Skeletal muscle tissue (tissue), 4 donors: Measurements from ENCODE around the gene SBF2. TPM values are rescaled to one million over a fixed set of nuclear protein-coding genes. Genes with fewer than 3 reads are reported as not detected.

Experiments used
- H3K27ac ChIP-seq: one replicate; pipeline ENCODE4 v1.7.0; 2013; ENCODE audit warnings: mild to moderate bottlenecking, low read depth, low read length, inconsistent platforms
- H3K27me3 ChIP-seq, 3 donors: one replicate each; pipeline ENCODE4 v1.7.0; 2013; ENCODE audit warnings: low read length in 3 of 3; ENCODE audit not compliant: control insufficient read depth in 3 of 3, insufficient read depth in 3 of 3
- H3K36me3 ChIP-seq, 3 donors: one replicate each; pipeline ENCODE4 v1.7.0; 2013; ENCODE audit warnings: low read length in 3 of 3; ENCODE audit not compliant: control insufficient read depth in 3 of 3, insufficient read depth in 3 of 3
- H3K4me1 ChIP-seq, 3 donors: one replicate each; pipeline ENCODE4 v1.7.0; 2013; ENCODE audit warnings: low read length in 3 of 3, mild to moderate bottlenecking in 3 of 3; ENCODE audit not compliant: control insufficient read depth in 3 of 3, insufficient read depth in 3 of 3
- H3K4me3 ChIP-seq, 3 donors: one replicate each; pipeline ENCODE4 v1.7.0; 2013; ENCODE audit warnings: low read length in 3 of 3
- H3K9ac ChIP-seq, 3 donors: one replicate each; pipeline ENCODE4 v1.7.0; 2013; ENCODE audit warnings: low read length in 3 of 3, mild to moderate bottlenecking in 3 of 3, moderate library complexity in 2 of 3, low read depth in 1 of 3
- H3K9me3 ChIP-seq, 3 donors: one replicate each; pipeline ENCODE4 v1.7.0; 2013; ENCODE audit warnings: low read length in 3 of 3; ENCODE audit not compliant: control insufficient read depth in 3 of 3
- total RNA-seq: library from RNA; depleted of rRNA; stranded (reverse); fragments of >200 nt; gene quantifications from one replicate; pipeline ENCODE4 v1.2.3, GENCODE V29; 2014
- donor health status: Osteomylitis.

Gene SBF2
- total RNA-seq, 1 donor from 2014 or later = 34.4 TPM

- Histone ChIP-seq H3K4me1 (peaks cover 12 to 15% (median 14%) of the 10 kb centered on the region in 3 donors), H3K4me3 (no peak overlapping the region), H3K9me3 (no peaks in the 10 kb centered on the region), H3K9ac (no peak overlapping the region), H3K36me3 (no peaks in the 10 kb centered on the region), H3K27me3 (no peaks in the 10 kb centered on the region), H3K27ac (peak overlapping the region; percentile 42)
Observed at GRCh38 chr11:10326012-10326964, 32.3 kb upstream of the SBF2 start.

GRCh38 chr11:10325277-10326011 lies 31.4 kb upstream of the SBF2 start:
- Histone ChIP-seq H3K4me1 (peaks cover 12 to 15% (median 14%) of the 10 kb centered on the region in 3 donors), H3K9ac (no peak overlapping the region), H3K9me3 (no peaks in the 10 kb centered on the region), H3K36me3 (no peaks in the 10 kb centered on the region), H3K27me3 (no peaks in the 10 kb centered on the region), H3K27ac (peak overlapping the region; percentile 23), H3K4me3 (no peak overlapping the region)

GRCh38 chr11:10324474-10324873 lies 30.5 kb upstream of the SBF2 start:
- no peak overlapping the region for H3K27ac ChIP-seq
- H3K9me3 ChIP-seq = no peaks in the 10 kb centered on the region
- H3K27me3 ChIP-seq = no peaks in the 10 kb centered on the region
- no peaks in the 10 kb centered on the region for H3K36me3 ChIP-seq
- H3K4me3 ChIP-seq = no peak overlapping the region
- peaks cover 12 to 15% (median 14%) of the 10 kb centered on the region in 3 donors for H3K4me1 ChIP-seq
- no peak overlapping the region for H3K9ac ChIP-seq

GRCh38 chr11:10323793-10324170 lies 29.8 kb upstream of the SBF2 start:
- Histone ChIP-seq H3K27me3 (no peaks in the 10 kb centered on the region), H3K4me3 (no peak overlapping the region), H3K9ac (no peak overlapping the region), H3K9me3 (no peaks in the 10 kb centered on the region), H3K27ac (no peak overlapping the region), H3K4me1 (peaks cover 12 to 15% (median 13%) of the 10 kb centered on the region in 3 donors), H3K36me3 (no peaks in the 10 kb centered on the region)

- Histone ChIP-seq H3K4me1 (peaks cover 7 to 20% (median 17%) of the 10 kb centered on the region in 3 donors), H3K27me3 (no peaks in the 10 kb centered on the region), H3K9me3 (no peaks in the 10 kb centered on the region), H3K9ac (no peak overlapping the region), H3K4me3 (peak overlapping the region in 1 of 3 donors; percentile 35), H3K27ac (peak overlapping the region; percentile 3), H3K36me3 (no peaks in the 10 kb centered on the region)
Observed at GRCh38 chr11:10322830-10323792, 29.1 kb upstream of the SBF2 start.

GRCh38 chr11:10322401-10322800 lies 28.4 kb upstream of the SBF2 start:
- peaks cover 5 to 27% (median 24%) of the 10 kb centered on the region in 3 donors for H3K4me1 ChIP-seq
- H3K4me3 ChIP-seq = no peak overlapping the region
- peak overlapping the region; percentile 3 for H3K27ac ChIP-seq
- no peak overlapping the region for H3K9ac ChIP-seq
- H3K27me3 ChIP-seq = no peaks in the 10 kb centered on the region
- no peaks in the 10 kb centered on the region for H3K9me3 ChIP-seq
- H3K36me3 ChIP-seq = no peaks in the 10 kb centered on the region

GRCh38 chr11:10320736-10321465 lies 26.9 kb upstream of the SBF2 start:
- Histone ChIP-seq H3K9me3 (no peaks in the 10 kb centered on the region), H3K9ac (no peak overlapping the region), H3K4me1 (peaks cover 6 to 21% (median 18%) of the 10 kb centered on the region in 3 donors), H3K27me3 (no peaks in the 10 kb centered on the region), H3K4me3 (no peak overlapping the region), H3K27ac (no peak overlapping the region), H3K36me3 (no peaks in the 10 kb centered on the region)

- Histone ChIP-seq H3K9ac (no peak overlapping the region), H3K4me3 (no peak overlapping the region), H3K36me3 (no peaks in the 10 kb centered on the region), H3K27ac (no peak overlapping the region), H3K27me3 (no peaks in the 10 kb centered on the region), H3K9me3 (no peaks in the 10 kb centered on the region), H3K4me1 (peaks cover 6 to 21% (median 18%) of the 10 kb centered on the region in 3 donors)
Observed at GRCh38 chr11:10319702-10320558, 25.9 kb upstream of the SBF2 start.
